A549 (cell line): ENCODE data around the gene CALM1. TPM values are rescaled to one million over a fixed set of nuclear protein-coding genes. Genes with fewer than 3 reads are reported as not detected.

Experiments
- ATAC-seq, 2 experiments: fragments of 200-7000 bp in 1 of 2; fragments of >200 bp in 1 of 2; cut with Nextera tagmentation in 1 of 2; cut with Tn5 transposase in 1 of 2; 3 replicates each; pipeline versions ENCODE4 v1.8.0 to v1.9.1; 2018 to 2020; ENCODE audit warnings: mild to moderate bottlenecking in 1 of 2, moderate library complexity in 1 of 2
- CTCF ChIA-PET: fragments of 300-600 bp; sonication (Branson Sonifier 250); formaldehyde crosslinking; extraction: SDS; loops from one replicate; lab custom pipeline; 2021; ENCODE audit warnings: antibody characterized with exemption, inconsistent platforms; lab: Yijun Ruan, JAX
- POLR2A ChIA-PET: fragments of 350-600 bp; formaldehyde crosslinking; extraction: SDS; loops from one replicate; lab custom pipeline; 2021; ENCODE audit warnings: antibody characterized with exemption, inconsistent platforms; lab: Yijun Ruan, JAX
- DNase-seq, 2 experiments: peaks; one replicate each; pipeline versions ENCODE4 v3.0.0 to v3.0.0-alpha.2; 2011 to 2016; ENCODE audit warnings: low read depth in 1 of 2, low spot score in 1 of 2
- FAIRE-seq: peaks from 2 replicates; lab custom pipeline; 2011; peaks lifted over from hg19 to GRCh38; lab: Jason Lieb, UNC
- H3K27ac ChIP-seq, 2 experiments: fragments of >200 bp; sonication (Bioruptor Twin); formaldehyde crosslinking; 3 replicates each; pipeline ENCODE4 v1.5.1; 2016 to 2017
- H3K4me1 ChIP-seq: fragments of >200 bp; sonication (Bioruptor Twin); formaldehyde crosslinking; 3 replicates; pipeline ENCODE4 v1.6.1; 2016
- H3K4me2 ChIP-seq: fragments of >200 bp; sonication (Bioruptor Twin); formaldehyde crosslinking; 3 replicates; pipeline ENCODE4 v1.6.1; 2016
- H3K4me3 ChIP-seq: fragments of >200 bp; sonication (Bioruptor Twin); formaldehyde crosslinking; 3 replicates; pipeline ENCODE4 v1.5.1; 2016
- H3K9me3 ChIP-seq: fragments of >200 bp; sonication (Bioruptor Twin); formaldehyde crosslinking; 3 replicates; pipeline ENCODE4 v1.6.1; 2016
- BCL3 ChIP-seq: fragments of >200 bp; sonication (Bioruptor Twin); formaldehyde crosslinking; IDR thresholded peaks from 3 replicates; pipeline ENCODE4 v1.6.1; 2016
- CBX2 ChIP-seq: fragments of 200-600 bp; sonication (generic); IDR thresholded peaks from 2 replicates; pipeline ENCODE4 v1.6.1; 2016; ENCODE audit warnings: low read depth, mild to moderate bottlenecking, borderline replicate concordance
- CTCF ChIP-seq: fragments of >200 bp; sonication (Bioruptor Twin); formaldehyde crosslinking; IDR thresholded peaks from 3 replicates; pipeline ENCODE4 v1.5.1; 2016
- EHF ChIP-seq: fragments of 250-450 bp; sonication (Bioruptor Pico); IDR thresholded peaks from 2 replicates; pipeline ENCODE4 v1.5.0; 2020; ENCODE audit warnings: mild to moderate bottlenecking
- EHMT2 ChIP-seq: fragments of 200-600 bp; sonication (generic); IDR thresholded peaks from 2 replicates; pipeline ENCODE4 v1.6.1; 2016; ENCODE audit warnings: antibody characterized with exemption, low read depth, mild to moderate bottlenecking, moderate library complexity
- ELK1 ChIP-seq: fragments of 150-350 bp; IDR thresholded peaks from 2 replicates; pipeline ENCODE4 v1.6.1; 2014; ENCODE audit warnings: low read depth, mild to moderate bottlenecking, low read length
- ESRRA ChIP-seq: fragments of 150-350 bp; IDR thresholded peaks from 2 replicates; pipeline ENCODE4 v1.6.1; 2014; ENCODE audit warnings: mild to moderate bottlenecking, low read length, borderline replicate concordance
- FOSL2 ChIP-seq, 2 experiments: fragments of 450-650 bp in 1 of 2; fragments of >200 bp in 1 of 2; sonication (Bioruptor Twin) in 1 of 2; formaldehyde crosslinking; IDR thresholded peaks; 2 replicates each; pipeline versions ENCODE4 v1.5.0 to v1.6.1; 2016 to 2020; ENCODE audit warnings: mild to moderate bottlenecking in 1 of 2, moderate library complexity in 1 of 2
- GATA3 ChIP-seq: IDR thresholded peaks from 2 replicates; pipeline ENCODE4 v1.6.1; 2012; ENCODE audit warnings: borderline replicate concordance
- HDAC2 ChIP-seq: fragments of 200-600 bp; sonication (generic); IDR thresholded peaks from 2 replicates; pipeline ENCODE4 v1.6.1; 2016
- HES2 ChIP-seq: fragments of >200 bp; sonication (Bioruptor Twin); formaldehyde crosslinking; IDR thresholded peaks from 2 replicates; pipeline ENCODE4 v1.6.1; 2016
- HEYL ChIP-seq: fragments of 250-450 bp; sonication (Bioruptor Pico); IDR thresholded peaks from 2 replicates; pipeline ENCODE4 v1.8.0; 2021; ENCODE audit warnings: mild to moderate bottlenecking, moderate library complexity
- HMGXB4 ChIP-seq: fragments of 250-450 bp; sonication (Bioruptor Pico); IDR thresholded peaks from 2 replicates; pipeline ENCODE4 v1.5.0; 2021; ENCODE audit warnings: mild to moderate bottlenecking, moderate library complexity, borderline replicate concordance
- HOXB13 ChIP-seq: fragments of 250-450 bp; sonication (Bioruptor Pico); IDR thresholded peaks from 2 replicates; pipeline ENCODE4 v1.5.0; 2020; ENCODE audit warnings: low read depth, mild to moderate bottlenecking, moderate library complexity
- HOXB5 ChIP-seq: fragments of 250-450 bp; sonication (Bioruptor Pico); IDR thresholded peaks from 2 replicates; pipeline ENCODE4 v1.5.0; 2020; ENCODE audit warnings: mild to moderate bottlenecking, moderate library complexity
- JUNB ChIP-seq: fragments of >200 bp; sonication (Bioruptor Twin); formaldehyde crosslinking; IDR thresholded peaks from 2 replicates; pipeline ENCODE4 v1.6.1; 2016
- KDM1A ChIP-seq: fragments of 200-600 bp; sonication (generic); IDR thresholded peaks from 2 replicates; pipeline ENCODE4 v1.6.1; 2016; ENCODE audit warnings: low read depth, mild to moderate bottlenecking
- KDM5A ChIP-seq: fragments of 200-600 bp; sonication (generic); IDR thresholded peaks from 2 replicates; pipeline ENCODE4 v1.6.1; 2016; ENCODE audit warnings: antibody characterized with exemption, mild to moderate bottlenecking
- NFE2L2 ChIP-seq: fragments of 150-350 bp; conservative IDR thresholded peaks from 2 replicates; pipeline ENCODE4 v1.6.1; 2014; ENCODE audit warnings: low read length
- NR3C1 ChIP-seq: fragments of >200 bp; sonication (Bioruptor Twin); formaldehyde crosslinking; IDR thresholded peaks from 3 replicates; pipeline ENCODE4 v1.6.1; 2017
- PBX3 ChIP-seq: IDR thresholded peaks from 2 replicates; pipeline ENCODE4 v1.6.1; 2012
- POLR2A ChIP-seq: IDR thresholded peaks from 2 replicates; pipeline ENCODE4 v1.6.1; 2012; ENCODE audit warnings: mild to moderate bottlenecking, low read length
- POLR2AphosphoS2 ChIP-seq: conservative IDR thresholded peaks from 2 replicates; pipeline ENCODE4 v1.6.1; 2012; ENCODE audit warnings: low read length, improper control_type of control experiment, inconsistent platforms
- RAD21 ChIP-seq, 2 experiments: fragments of >200 bp in 1 of 2; sonication (Bioruptor Twin) in 1 of 2; formaldehyde crosslinking in 1 of 2; IDR thresholded peaks in 1 of 2; conservative IDR thresholded peaks in 1 of 2; 2 replicates in 1 of 2; 3 replicates in 1 of 2; pipeline ENCODE4 v1.6.1; 2012 to 2018; ENCODE audit warnings: inconsistent platforms in 1 of 2
- RARB ChIP-seq: fragments of 250-450 bp; sonication (Bioruptor Pico); IDR thresholded peaks from 2 replicates; pipeline ENCODE4 v1.8.0; 2021; ENCODE audit warnings: mild to moderate bottlenecking, moderate library complexity
- RCOR1 ChIP-seq: fragments of 150-350 bp; IDR thresholded peaks from 2 replicates; pipeline ENCODE4 v1.6.1; 2014; ENCODE audit warnings: antibody characterized with exemption, low read length, low read depth
- RNF2 ChIP-seq: fragments of 200-600 bp; sonication (generic); IDR thresholded peaks from 2 replicates; pipeline ENCODE4 v1.6.1; 2016; ENCODE audit warnings: low read depth, mild to moderate bottlenecking, antibody characterized with exemption, moderate library complexity, borderline replicate concordance
- ZFP36 ChIP-seq: fragments of 450-650 bp; IDR thresholded peaks from 2 replicates; pipeline ENCODE4 v1.6.1; 2014; ENCODE audit warnings: borderline replicate concordance; ENCODE audit not compliant: partially characterized antibody
- ZNF302 ChIP-seq: fragments of 250-450 bp; sonication (Bioruptor Pico); IDR thresholded peaks from 2 replicates; pipeline ENCODE4 v1.9.0; 2021; ENCODE audit warnings: inconsistent platforms, mild to moderate bottlenecking, moderate library complexity
- ZSCAN20 ChIP-seq: fragments of 250-450 bp; sonication (Bioruptor Pico); IDR thresholded peaks from 2 replicates; pipeline ENCODE4 v1.8.0; 2022; ENCODE audit warnings: mild to moderate bottlenecking, moderate library complexity
- WGBS: methylation state at CpG from one replicate; pipeline ENCODE4 v1.1.6; 2017; ENCODE audit errors: missing lambda C conversion rate; 5-methylcytosine and 5-hydroxymethylcytosine counted together
- polyA plus RNA-seq, 4 experiments: library from polyadenylated mRNA; depleted of rRNA in 3 of 4; stranded (reverse); fragments of >200 nt; fragmentation: RNase III in 1 of 4; extraction: RNeasy Plus Mini Kit Qiagen cat#74134 plus additional on column Dnase treatment in 1 of 4; gene quantifications; 2 replicates in 3 of 4; 3 replicates in 1 of 4; pipeline ENCODE4 v1.2.3, GENCODE V29; 2011 to 2017

The CALM1 gene
- polyA plus RNA-seq, 2 of the 4 experiments (the other 2 are of a cell fraction) = 374 to 451 TPM

GRCh38 chr14:90455100-90455571 lies 58.3 kb downstream of the CALM1 start:
- TF ChIP-seq ZNF302 (no peak), KDM1A (no peak), NR3C1 (no peak), PBX3 (no peak), JUNB (no peak), ESRRA (no peak), HOXB13 (CRISPR knock-in tag) (no peak), GATA3 (no peak), HEYL (CRISPR knock-in tag) (no peak), ELK1 (no peak), CBX2 (no peak), HDAC2 (no peak)
- TF ChIP-seq, all 56 proteins: peak for 0
- FAIRE-seq (no peak), ATAC-seq (no peak), DNase-seq (no peak)
- ChIA-PET POLR2A (no interaction called here), CTCF (no interaction called here)
- no peak overlapping the region for H3K4me2 ChIP-seq
- H3K27ac ChIP-seq = no peak overlapping the region
- 80% methylated on average over 20 of the region's 21 CpGs for WGBS
- H3K4me3 ChIP-seq = no peak overlapping the region
- H3K9me3 ChIP-seq = no peaks in the 10 kb centered on the region
- no peaks in the 10 kb centered on the region for H3K4me1 ChIP-seq

GRCh38 chr14:90456551-90456950 lies 59.7 kb downstream of the CALM1 start:
- 58% methylated on average over 6 of the region's 6 CpGs for WGBS
- Histone ChIP-seq H3K4me2 (no peak overlapping the region), H3K4me1 (no peaks in the 10 kb centered on the region), H3K9me3 (no peaks in the 10 kb centered on the region), H3K4me3 (no peak overlapping the region), H3K27ac (no peak overlapping the region)
- ChIA-PET CTCF (interaction anchor here (0.6 kb wide), 2 partner anchors 46 to 862 kb away, joined by 3 to 4 read pairs; no protein-coding TSS in a partner anchor), POLR2A (no interaction called here)
- DNase-seq (no peak), FAIRE-seq (no peak), ATAC-seq (no peak)
- TF ChIP-seq ZSCAN20 (CRISPR knock-in tag) = no peak
- TF ChIP-seq HES2 = no peak
- no peak for TF ChIP-seq ESRRA
- TF ChIP-seq HMGXB4 (CRISPR knock-in tag) = no peak
- no peak for TF ChIP-seq ZFP36
- TF ChIP-seq POLR2A = no peak
- TF ChIP-seq RAD21 (conservative IDR thresholded peaks at IDR 0.05 in 1 of 2, IDR thresholded peaks at IDR 0.05 in 1 of 2) = no peak
- no peak for TF ChIP-seq BCL3

- WGBS = 54% methylated on average over 4 of the region's 4 CpGs
- POLR2A ChIA-PET = no interaction called here
- H3K9me3 ChIP-seq = no peaks in the 10 kb centered on the region
- FAIRE-seq (no peak), DNase-seq (no peak), ATAC-seq (no peak)
- H3K4me3 ChIP-seq = no peak overlapping the region
- H3K27ac ChIP-seq = no peak overlapping the region
- H3K4me1 ChIP-seq = no peaks in the 10 kb centered on the region
- no peak overlapping the region for H3K4me2 ChIP-seq
- CTCF ChIA-PET = no interaction called here
- TF ChIP-seq NFE2L2 (no peak), KDM1A (no peak), FOSL2 (IDR thresholded peaks at IDR 0.05) (no peak), FOSL2 (CRISPR knock-in tag; IDR thresholded peaks at IDR 0.05) (no peak), HOXB5 (CRISPR knock-in tag) (no peak), KDM5A (no peak), EHMT2 (no peak), RARB (no peak), EHF (CRISPR knock-in tag) (no peak), CTCF (no peak), RNF2 (no peak), POLR2AphosphoS2 (no peak), RCOR1 (no peak)
These were observed 60.4 kb downstream of the CALM1 start for GRCh38 chr14:90457186-90457585.
